22Rv1 (cell line): ENCODE results near the gene CCDC149.

ENCODE experiments used
- H3K27ac ChIP-seq: fragments of 450-650 bp; 2 replicates; pipeline ENCODE4 v1.5.1; 2017
- ZFX ChIP-seq: fragments of 450-650 bp; IDR thresholded peaks from 2 replicates; pipeline ENCODE4 v1.6.1; 2017; ENCODE audit warnings: antibody characterized with exemption, borderline replicate concordance
- TF ChIP-seq, protein P1 (sequence below): fragments of 450-650 bp; IDR thresholded peaks from 2 replicates; pipeline ENCODE4 v1.5.1; 2017; ENCODE audit warnings: mild to moderate bottlenecking

The CCDC149 gene

DNA sequence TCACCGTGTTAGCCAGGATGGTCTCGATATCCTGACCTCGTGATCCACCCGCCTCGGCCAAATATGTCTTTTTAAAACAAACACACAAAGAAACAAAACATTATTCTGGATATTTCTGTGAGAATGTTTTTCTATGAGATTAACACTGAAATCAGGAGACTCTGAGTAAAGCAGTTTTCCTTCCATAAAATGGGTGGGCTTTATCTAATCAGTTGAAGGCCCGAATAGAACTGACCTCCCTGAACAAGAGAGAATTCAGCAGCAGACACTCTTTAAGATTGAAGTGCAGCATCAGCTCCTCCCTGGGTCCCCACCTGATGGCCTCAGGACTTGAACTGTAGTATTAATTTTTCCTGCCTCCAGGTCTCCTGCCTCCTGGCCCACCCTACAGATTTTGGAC lies 139.9 kb downstream of the CCDC149 start:
- no peak for TF ChIP-seq ZFX
- TF ChIP-seq, protein P1, sequence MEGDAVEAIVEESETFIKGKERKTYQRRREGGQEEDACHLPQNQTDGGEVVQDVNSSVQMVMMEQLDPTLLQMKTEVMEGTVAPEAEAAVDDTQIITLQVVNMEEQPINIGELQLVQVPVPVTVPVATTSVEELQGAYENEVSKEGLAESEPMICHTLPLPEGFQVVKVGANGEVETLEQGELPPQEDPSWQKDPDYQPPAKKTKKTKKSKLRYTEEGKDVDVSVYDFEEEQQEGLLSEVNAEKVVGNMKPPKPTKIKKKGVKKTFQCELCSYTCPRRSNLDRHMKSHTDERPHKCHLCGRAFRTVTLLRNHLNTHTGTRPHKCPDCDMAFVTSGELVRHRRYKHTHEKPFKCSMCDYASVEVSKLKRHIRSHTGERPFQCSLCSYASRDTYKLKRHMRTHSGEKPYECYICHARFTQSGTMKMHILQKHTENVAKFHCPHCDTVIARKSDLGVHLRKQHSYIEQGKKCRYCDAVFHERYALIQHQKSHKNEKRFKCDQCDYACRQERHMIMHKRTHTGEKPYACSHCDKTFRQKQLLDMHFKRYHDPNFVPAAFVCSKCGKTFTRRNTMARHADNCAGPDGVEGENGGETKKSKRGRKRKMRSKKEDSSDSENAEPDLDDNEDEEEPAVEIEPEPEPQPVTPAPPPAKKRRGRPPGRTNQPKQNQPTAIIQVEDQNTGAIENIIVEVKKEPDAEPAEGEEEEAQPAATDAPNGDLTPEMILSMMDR = no peak
- H3K27ac ChIP-seq = no peak overlapping the region

DNA sequence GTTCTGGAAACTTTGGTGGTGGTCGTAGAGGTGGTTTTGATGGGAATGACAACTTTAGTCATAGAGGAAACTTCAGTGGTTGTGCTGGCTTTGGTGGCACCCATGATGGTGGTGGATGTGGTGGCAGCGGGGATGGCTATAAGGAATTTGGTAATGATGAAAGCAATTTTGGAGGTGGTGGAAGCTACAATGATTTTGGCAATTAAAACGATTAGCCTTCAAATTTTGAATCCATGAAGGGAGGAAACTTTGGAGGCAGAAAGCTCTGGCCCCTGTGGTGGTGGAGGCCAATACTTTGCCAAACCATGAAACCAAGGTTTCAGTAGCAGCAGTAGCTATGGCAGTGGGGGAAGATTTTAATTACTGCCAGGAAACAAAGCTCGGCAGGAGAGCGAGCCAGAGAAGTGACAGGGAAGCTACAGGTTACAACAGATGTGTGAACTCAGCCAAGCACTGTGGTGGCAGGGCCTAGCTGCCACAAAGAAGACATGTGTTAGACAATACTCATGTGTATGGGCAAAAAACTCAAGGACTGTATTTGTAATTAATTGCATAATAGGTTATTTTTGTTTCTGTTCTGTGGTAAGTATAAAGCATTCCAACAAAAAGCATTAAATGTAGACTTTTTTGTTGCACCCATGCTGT lies 140.7 kb downstream of the CCDC149 start:
- H3K27ac ChIP-seq = no peak overlapping the region
- TF ChIP-seq, protein P1 = no peak
- TF ChIP-seq ZFX = no peak

DNA sequence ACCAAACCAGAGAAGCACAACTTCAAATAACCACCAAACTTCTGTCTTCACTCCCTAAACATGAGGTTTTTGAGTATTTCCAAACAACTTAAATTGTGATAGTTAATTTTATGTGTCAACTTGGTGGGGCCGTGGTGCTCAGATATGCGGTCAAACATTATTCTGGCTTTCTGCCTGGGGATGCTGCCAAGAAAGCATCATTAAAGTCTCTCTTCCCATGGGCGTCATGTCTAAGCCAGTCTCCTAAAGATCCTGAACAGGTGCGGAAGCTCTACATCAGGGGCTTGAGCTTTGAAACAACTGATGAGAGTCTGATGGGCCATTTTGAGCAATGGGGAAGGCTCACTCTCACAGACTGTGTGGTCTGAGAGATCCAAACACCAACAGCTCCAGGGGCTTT lies 141.6 kb downstream of the CCDC149 start:
- H3K27ac ChIP-seq = no peak overlapping the region
- TF ChIP-seq ZFX = no peak
- TF ChIP-seq, protein P1 = no peak

DNA sequence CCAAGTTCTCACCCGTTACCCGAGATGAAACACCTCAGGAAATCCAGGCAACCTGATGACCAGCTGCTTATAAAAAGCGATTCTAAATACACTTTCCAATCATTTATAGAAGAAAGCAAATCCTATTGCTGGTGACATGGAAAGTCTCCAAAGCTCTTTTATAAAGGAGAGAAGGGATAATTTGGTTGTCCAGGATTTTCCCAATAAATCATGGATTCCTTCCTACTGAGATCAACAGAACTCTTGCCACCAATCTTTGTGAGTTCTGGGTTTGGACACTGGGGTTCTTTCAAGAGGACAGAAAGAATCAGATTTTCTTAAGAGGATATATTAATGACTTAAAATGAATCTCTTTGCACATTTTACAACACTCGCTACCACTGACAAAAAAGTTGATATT lies 142.2 kb downstream of the CCDC149 start:
- TF ChIP-seq, protein P1 = no peak
- no peak overlapping the region for H3K27ac ChIP-seq

DNA sequence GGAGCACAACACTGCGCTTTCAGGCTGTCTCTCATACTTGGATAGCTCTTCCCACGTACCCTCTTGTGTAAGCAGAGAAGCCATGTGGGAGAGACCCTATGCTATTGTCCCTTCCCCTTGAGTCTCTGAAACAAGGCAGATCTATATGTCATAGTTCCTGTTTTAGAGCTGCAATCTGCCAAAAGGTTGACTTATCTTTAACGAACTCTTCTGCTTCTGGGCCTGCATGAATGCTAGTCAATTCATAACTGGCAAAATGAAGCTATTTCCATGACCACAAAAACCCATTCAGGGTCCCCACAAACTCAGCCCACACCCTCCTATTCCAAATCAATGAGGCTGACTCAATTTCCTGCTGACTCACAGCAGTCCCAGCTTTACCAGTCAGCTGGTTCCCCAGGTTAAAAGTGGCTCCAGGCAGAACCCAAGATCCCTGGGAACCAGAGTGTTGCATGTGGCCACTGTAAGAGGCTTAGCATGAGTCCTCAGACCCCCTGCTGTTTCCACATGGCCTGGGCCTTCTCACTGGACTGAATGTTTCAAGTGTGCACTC lies 142.7 kb downstream of the CCDC149 start:
- TF ChIP-seq, protein P1 = no peak
- TF ChIP-seq ZFX = no peak
- H3K27ac ChIP-seq = no peak overlapping the region

DNA sequence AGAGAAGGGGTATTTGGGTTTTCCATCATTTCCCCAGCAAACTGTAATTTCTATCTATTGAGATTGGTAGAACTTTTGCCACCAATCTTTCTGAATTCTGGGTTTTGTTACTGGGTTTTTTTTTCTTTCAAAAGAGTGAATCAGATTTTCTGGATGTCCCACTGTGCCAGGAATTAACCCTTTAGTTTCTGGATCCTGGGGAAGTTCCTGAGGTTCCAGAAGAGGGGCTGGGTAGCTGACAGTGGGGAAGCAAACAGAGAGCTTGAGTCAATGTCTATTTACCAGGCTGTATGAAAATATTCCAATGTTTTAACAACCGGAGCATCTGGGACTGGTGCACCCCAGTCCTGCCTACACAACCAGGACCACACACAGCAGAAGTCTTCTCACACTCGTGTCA lies 143.3 kb downstream of the CCDC149 start:
- H3K27ac ChIP-seq = no peak overlapping the region
- TF ChIP-seq, protein P1 = no peak
- no peak for TF ChIP-seq ZFX

DNA sequence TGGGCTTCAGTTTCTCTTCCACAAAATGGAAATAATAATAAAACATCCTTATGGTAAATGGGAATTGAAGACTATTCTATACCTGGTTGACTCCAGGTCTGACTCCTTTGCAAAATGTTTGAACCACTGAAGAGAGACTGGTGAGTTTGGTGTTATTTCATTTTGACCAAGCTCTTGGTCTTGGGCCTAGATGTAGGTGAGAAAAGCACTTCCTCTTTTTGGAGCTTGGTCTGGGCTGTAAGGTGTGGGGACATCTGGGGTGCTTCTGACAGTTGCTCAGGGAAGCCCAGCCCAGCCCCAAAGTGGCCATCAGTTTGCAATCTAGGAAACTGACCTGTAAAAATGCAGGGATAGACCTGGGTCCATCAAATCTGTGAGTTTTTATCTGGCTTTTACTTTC lies 144.2 kb downstream of the CCDC149 start:
- no peak for TF ChIP-seq ZFX
- TF ChIP-seq, protein P1 = no peak
- no peak overlapping the region for H3K27ac ChIP-seq
